HG03457 (cell line): Measurements from ENCODE around the gene DBP.

Experiments
- ATAC-seq: cut with Tn5 transposase; IDR thresholded peaks from one replicate; pipeline ENCODE4 v1.9.1; 2021; ENCODE audit warnings: moderate number of reproducible peaks; ENCODE audit not compliant: unreplicated experiment

Gene DBP

DNA sequence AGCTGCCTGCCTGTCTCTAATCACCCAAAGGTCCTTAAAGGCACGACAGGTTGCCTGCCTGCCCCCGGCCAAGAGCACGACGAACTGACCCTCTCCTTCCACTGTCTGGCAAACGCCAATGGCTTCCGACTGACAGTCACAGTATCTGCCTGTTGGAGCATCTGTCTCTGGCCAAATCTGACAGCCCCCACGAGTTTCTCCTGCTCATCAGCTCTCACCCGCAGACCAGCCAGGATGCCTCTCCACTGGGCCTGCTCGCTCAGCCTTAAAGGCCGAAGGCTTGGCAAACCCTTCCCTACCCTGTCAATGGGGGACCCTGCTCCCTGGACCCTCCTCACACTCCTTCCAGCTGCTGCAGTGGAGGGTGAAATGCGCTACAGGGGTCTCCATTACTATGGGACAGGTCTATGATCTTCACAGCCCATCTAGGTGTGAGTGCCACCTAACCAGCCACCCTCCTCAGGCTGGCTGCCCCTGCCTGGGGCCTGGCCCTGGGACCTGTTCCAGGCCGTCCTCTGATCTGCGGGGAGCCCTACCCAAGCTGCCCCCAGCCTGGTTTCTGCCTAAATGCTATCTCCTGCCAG, 23.2 kb downstream of the DBP start:
- ATAC-seq, result no peak

DNA sequence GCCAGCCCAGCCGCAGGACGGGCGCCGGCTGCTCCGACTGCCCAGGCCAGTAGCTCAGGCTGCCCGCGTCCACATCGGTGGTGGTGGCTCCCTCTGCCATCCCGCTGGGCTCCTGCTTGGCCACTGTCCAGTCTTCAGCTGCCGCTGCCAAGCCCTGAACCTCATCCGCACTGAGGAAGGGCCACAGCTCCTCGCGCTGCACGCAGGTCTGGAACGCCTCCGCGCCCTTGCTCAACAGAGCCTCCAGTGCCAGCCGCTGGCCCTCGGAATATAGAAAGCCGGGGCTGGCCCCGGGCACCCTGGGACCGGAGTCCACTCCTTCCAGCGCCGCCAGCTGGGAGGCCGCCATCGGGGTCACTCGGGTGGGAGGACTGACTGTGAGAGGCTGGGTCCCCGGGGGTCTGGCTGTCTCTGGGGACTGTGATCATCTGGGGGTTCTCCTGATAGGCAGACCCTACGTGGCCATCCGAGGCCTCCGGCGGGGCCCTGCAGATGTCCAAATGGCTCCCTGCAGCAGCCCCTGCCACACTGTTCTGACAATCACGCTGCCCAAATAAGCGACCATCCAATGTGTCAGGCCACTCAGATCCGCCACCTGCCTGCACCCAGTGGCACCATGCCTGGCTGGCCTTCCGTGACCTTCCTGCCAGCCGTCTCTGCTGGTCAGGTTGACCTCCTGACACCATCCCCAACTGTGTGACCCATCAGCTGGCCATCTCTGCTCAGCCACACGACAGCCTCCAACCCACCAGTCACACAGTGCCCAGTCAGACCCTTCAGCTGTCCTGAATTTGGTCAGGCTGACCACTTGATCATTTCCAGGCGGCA, 23.9 kb downstream of the DBP start:
- no peak for ATAC-seq

DNA sequence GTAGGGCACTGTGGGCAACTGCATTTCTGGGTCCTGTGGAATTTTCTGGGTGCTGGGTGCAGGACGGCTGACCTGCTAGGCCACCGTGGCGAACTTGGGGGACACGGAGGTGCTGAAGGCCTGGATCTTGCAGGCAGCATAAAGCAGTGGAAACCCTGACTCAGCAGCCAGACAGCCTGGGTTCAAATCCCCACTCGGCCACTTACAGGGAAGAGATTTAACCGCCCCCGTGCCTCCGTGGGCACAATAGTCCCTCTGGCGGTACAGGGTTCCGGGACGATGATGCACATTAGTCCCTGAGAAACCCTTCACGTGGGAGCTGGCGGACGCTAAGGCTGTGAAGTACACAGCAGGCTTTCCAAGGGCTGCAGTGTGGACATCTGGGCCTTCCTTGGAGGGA, 25.3 kb downstream of the DBP start:
- ATAC-seq, result no peak

DNA sequence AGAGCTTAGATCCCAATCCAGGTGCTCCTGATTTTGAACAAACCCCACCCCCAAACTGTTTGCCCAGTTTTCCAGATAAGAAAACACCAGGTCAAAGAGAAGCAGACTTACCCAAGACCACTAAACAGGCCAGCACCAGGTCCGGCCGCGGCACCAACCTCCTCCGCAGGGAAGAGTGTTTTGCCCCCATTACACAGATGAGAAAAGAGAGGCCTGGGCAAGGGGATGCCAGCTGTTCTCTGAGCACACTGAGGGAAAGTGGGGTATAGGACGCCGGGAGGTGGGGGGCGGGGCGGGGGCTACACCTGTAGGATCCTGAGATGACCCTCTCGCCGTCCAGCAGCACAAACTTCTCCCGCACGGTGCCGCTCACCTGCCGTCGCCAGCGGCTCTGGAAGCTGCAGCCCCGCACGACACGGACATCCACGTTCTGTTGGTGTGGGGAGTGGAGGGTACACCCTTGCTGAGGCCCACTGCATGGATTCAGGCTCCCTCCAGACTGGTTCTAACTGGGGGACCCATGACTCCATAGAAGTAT, 27.5 kb downstream of the DBP start:
- no peak for ATAC-seq

DNA sequence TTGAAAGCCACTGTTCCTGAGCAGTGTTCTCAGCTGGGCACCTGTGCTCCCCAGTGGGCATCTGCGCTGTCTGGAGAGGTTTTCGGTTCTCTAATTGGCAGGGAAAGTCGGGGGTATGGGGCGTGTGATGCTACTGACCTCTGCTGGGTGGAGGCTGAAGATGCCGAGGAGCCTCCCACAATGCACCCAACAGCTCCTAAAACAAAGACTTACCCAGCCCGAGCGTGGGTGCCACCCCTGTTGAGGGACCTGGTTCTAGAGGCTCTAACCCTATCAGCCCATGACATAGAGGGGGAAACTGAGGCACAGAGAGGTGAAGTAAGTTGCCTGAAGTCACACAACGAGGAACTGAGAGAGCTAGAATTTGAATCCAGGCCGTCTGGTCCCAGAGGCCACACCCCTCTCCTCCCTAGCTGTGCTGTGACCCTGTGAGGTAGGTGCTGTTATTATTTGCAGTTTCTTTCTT, 28.3 kb downstream of the DBP start:
- no peak for ATAC-seq

DNA sequence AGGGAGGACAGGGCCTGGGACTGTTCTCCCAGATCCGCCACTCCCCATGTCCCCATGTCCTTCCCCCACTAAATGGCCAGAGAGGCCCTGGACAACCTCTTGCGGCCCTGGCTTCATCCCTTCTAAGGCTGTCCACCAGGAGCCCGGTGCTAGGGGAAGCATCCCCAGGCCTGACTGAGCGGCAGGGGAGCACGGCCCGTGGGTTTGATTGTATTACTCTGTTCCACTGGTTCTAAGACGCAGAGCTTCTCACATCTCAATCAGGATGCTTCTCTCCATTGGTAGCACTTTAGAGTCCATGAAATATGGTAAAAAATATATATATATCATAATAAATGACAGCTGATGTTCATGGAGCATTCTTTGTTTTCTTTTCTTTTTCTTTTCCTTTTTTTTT, 29.8 kb downstream of the DBP start:
- no peak for ATAC-seq

DNA sequence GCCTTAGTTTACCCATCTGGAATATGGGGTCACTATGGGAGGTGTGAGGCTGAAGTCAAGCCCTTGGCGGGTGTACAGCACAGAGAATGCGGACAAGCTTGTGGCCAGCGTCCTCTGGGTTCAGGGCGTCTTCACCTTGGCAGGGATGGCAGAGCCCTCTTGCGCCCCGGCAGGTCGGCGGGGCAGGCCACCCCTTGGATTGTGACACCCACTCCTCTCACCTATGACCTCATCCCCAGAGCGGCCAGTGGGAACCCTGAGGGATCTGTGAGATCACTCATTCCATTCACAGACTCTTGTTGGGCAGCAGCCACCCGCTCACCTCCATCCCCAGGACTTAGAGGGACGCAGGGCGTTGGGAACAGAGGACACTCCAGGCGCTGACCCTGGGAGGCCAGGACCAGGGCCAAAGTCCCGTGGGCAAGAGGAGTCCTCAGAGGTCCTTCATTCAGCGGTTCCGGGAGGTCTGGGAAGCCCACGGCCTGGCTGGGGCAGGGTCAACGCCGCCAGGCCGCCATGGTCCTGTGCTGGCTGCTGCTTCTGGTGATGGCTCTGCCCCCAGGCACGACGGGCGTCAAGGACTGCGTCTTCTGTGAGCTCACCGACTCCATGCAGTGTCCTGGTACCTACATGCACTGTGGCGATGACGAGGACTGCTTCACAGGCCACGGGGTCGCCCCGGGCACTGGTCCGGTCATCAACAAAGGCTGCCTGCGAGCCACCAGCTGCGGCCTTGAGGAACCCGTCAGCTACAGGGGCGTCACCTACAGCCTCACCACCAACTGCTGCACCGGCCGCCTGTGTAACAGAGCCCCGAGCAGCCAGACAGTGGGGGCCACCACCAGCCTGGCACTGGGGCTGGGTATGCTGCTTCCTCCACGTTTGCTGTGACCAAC, 30.5 kb downstream of the DBP start, which contains the start of gene SPACA4:
TSS of gene SPACA4 (plus strand) at position 280 of the 896 bp plus-strand sequence. CDS start at position 517, 237 bp downstream.
- no peak for ATAC-seq

DNA sequence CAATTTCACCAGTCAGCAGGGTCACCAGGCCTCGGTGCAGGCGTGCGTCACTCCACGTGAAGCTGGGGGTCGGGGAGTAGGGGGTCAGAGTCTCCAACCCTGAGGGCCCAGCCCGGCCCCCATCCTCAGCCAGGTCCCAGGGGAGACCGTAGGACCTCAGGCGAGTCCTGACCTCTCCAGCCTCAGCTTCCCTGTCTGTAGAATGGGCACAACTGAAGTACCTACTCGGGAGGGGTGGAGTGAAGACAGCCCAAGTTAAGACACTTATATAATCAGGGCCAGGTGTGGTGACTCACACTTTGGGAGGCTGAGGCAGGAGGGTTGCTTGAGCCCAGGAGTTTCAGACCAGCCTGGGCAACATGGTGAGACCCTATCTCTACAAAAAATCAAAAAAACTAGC, 33.3 kb downstream of the DBP start:
- ATAC-seq, result no peak

DNA sequence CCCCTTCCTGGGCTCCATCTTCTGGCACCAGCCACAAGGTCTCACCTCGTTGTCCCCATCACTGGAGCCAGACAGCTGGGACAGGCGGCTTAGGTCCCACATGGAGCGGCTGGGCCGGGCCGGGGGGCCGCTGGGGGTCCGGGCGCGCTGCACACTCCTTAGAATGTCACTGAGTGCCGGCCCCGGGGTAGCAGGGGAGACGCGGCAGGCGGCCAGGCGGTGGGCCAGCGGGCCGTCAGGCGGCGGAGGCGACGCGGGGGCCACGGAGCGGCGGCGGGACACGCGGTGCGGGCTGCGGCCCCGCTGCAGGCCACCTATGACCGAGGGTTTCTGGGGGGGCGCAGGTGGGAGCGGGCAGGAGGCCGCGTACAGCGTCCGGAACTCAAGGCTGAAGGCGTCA, 33.7 kb downstream of the DBP start:
- no peak for ATAC-seq

DNA sequence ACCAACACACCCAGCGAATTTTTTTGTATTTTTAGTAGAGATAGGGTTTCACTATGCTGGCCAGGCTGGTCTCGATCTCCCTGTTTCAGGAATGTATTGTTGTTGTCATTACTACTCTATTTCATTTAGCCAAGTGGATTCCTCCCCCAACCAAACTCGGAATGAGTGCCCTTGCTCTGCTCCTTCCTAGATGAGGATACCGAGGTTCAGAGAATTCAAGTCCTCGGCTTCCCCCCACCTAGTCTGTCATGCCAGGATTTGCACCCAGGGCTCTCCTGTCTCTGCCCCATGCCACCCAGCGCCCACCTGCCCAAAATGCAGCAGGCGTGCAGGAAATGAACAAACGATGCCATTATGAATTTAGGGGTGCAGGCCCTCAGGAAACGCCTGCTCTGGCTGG, 34.2 kb downstream of the DBP start:
- no peak for ATAC-seq

DNA sequence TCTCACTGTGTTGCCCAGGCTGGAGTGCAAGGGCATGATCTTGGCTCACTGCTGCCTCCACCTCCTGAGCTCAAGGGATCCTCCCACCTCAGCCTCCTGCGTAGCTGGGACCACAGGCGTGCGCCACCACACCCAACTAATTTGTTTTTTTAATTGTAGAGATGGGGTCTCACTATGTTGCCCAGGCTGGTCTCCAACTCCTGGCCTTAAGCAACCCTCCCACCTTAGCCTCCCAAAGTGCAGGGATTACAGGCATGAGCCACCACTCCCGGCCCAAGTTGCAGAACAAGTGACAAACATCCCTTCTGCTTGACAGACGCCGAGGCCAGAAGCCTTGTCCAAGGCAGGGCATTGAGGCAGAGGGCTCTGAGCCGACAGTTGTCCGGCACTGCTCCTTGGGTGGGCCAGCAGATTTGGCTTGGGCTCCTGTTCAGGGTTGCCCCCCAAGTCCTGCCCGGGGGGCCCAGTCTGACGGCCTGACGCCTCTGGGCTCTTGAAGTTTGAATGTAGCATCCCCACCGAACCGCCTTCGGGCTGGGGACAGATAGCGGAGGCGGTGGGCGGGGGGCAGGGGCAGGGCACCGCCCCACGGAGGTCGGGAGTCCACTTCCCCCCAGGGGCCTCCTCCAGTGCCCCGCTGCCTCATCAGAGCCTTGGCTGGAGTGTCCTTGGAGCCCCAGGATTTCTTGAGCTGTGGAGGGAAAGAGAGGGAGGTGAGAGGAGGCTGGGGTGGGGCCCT, 36.3 kb downstream of the DBP start:
- no peak for ATAC-seq

DNA sequence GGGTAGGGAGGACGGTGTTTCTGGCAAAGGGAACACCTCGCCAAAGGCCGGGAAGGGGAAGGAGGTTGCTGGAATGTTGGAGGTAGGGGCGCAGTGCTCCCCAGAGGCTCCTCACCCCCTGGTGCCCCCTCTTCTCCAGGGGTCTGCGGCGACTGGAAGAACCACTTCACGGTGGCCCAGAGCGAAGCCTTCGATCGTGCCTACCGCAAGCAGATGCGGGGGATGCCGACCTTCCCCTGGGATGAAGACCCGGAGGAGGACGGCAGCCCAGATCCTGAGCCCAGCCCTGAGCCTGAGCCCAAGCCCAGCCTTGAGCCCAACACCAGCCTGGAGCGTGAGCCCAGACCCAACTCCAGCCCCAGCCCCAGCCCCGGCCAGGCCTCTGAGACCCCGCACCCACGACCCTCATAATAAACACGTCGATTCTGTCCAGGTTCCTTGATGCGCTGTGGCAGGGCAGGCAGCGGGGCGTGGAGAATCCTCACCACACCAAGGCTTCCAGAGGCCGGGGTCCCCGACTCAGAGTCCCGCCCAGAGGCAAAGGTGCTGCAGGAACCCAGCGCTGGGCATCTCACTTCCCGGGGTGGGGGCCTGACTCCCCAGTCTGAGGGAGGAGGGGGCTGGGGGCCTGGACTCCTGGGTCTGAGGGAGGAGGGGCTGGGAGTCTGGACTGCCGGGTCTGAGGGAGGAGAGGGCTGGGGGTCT, 38.0 kb downstream of the DBP start:
- ATAC-seq, result no peak

DNA sequence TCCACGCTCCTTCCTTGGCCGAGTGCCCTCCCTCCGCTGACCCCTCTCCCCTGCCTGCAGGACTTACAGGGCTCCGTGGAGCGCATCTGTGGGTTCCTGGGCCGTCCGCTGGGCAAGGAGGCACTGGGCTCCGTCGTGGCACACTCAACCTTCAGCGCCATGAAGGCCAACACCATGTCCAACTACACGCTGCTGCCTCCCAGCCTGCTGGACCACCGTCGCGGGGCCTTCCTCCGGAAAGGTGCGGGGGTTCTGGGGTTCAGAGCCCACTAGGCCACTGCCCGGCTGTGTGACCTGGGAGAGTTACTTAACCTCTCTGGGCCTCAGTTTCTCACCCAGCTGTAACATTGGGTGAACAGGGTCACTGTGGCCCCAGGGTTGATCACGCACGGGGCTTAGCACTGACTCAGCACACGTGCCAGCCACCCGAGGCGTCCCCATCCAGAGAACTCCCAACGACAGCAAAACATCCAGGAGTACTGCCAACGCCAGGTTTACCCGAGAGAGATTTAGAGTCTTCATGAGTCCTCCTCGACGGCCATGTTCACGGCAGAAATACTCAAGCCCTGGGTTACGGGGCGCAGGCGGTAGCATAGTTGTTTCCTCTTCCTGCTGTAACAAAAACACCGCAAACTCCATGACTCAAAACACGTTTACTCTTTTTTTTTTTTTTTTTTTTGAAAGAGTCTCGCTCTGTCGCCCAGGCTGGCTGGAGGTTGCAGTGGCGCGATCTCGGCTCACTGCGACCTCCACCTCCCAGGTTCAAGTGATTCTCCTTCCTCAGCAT, 40.3 kb downstream of the DBP start:
- ATAC-seq, result no peak

DNA sequence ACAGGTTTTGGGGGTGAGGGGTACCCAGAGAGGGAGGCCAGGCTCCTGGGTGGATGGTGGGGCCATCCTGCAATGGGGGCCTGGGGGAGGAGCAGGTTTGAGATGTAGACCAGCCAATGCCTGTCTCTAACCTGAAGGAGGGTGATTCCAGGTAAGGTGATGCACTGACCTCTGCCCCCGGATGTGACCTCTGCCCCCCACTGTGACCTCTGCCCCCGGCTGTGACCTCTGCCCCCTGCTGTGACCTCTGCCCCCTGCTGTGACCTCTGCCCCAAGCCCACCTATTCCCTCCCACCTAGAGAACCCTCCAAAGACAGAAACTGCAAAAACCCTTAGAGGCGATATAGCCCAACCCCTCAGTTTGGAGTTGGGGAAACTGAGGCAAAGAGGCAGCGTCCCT, 40.9 kb downstream of the DBP start:
- no peak for ATAC-seq

DNA sequence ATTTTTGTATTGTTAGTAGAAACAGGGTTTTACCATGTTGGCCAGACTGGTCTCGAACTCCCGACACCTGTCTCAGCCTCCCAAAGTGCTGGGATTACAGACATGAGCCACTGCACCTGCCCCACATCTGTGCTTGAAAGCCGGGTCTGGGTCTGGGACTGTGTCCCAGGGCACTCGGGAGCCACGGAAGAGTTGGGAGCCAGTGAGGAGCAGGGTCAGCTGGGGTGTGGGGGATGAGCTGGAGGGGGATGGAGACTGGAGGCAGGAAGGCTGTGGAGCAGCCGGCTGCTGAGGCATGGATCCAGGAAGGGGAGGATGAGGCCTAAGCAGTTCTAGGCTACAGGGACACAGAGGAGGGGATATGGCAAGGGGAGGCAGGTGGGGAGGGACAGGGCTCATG, 41.3 kb downstream of the DBP start:
- no peak for ATAC-seq

DNA sequence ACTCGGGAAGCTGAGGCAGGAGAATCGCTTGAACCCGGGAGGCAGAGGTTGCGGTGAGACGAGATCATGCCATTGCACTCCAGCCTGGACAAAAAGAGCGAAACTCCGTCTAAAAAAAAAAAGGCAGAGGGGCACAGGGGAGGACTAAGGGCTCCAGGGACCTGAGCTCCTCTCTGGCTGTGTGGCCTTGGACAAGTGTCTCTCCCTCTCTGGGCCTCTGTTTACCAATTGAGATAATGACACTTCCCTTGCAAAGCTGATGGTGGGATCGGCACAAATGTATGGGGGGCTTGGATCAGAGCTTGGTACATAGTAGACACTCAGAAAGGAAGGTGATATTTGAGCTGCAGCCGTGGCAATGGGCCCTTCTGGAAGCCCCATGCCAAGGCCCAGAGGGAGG, 42.0 kb downstream of the DBP start:
- ATAC-seq, result no peak

DNA sequence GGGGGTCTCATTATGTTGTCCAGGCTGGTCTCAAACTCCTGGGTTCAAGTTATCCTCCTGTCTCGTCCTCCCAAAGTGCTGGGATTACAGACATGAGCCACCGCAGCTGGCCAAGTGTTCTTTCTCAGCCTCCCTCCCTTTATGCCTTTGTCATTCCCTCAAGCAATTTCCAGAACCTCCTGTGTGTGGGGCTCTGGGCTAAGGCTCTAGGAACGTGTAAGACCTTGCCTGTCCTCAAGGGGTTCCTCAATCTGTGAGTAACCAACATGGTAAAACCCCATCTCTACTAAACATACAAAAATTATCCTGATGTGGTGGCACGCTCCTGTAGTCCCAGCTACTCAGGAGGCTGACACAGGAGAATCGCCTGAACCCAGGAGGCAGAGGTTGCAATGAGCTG, 46.2 kb downstream of the DBP start:
- ATAC-seq, result no peak

DNA sequence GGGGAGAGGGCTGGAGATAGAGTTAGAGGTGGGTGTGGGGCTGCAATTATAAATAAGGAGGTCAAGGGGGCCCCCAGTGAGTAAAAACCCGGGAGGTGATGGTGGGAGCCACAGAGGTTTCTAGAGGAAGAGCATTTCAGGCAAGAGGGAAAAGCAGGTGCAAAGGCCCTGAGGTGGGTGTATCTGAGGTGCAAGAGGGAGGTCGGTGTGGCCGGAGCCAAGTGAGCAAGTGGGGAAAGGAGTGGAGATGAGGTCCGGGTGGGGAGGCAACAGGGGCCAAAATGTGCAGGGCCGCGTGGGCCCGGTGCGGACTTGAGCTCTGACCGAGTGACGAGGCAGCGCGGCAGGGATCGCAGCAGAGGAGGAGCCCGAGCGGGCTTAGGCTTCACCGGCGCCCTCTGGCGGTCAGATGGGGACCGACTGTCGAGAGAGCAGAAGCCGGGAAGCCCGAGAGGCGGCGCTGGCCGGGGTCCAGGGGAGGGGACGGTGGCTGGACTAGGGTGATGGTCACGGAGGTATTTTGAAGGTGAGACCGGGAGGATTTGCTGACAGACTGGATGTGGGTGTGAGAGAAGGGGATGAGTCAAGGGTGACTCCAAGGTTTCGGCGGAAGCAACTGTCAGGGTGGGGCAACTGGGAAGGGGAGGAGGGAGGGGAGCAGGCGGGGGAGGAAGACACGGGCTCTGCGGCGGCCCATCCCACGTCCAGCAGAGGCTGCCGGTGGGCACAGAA, 48.3 kb downstream of the DBP start:
- ATAC-seq, result no peak

DNA sequence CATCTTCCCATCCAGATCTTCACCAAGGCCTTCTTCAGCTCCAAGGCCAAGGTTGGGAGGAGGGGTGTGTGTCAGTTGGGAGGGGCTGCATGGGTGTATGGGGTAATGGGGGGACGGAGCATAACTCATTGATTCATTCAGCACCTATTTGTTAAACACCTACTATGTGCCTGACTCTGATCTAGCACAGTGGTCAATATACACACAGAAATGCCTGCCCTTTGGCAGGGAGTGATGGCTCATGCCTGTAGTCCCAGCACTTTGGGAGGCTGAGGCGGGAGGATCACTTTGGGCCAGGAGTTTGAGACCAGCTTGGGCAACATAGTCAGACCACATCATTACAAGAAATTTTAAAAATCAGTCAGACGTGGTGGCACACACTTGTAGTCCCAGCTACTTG, 49.8 kb downstream of the DBP start:
- ATAC-seq, result no peak
